K562 (cell line): ENCODE data around the gene SERPING1. TPM values are rescaled to one million over a fixed set of nuclear protein-coding genes. Genes with fewer than 3 reads are reported as not detected.

Experiments
- BHLHE40 ChIP-seq: IDR thresholded peaks from 2 replicates; pipeline ENCODE4 v1.6.1; 2011; ENCODE audit warnings: low read length, improper control_type of control experiment
- CREB1 ChIP-seq, 2 experiments: sonication (generic) in 1 of 2; formaldehyde crosslinking in 1 of 2; IDR thresholded peaks; 2 replicates each; pipeline versions ENCODE4 v1.6.1 to v1.8.0; 2012 to 2022; ENCODE audit warnings: inconsistent platforms in 1 of 2, mild to moderate bottlenecking in 1 of 2, missing genetic modification reagents in 1 of 2, moderate library complexity in 1 of 2
- EP400 ChIP-seq: fragments of 450-650 bp; IDR thresholded peaks from 2 replicates; pipeline ENCODE4 v1.6.1; 2017; ENCODE audit warnings: antibody characterized with exemption, mild to moderate bottlenecking, moderate library complexity
- ETS2 ChIP-seq: IDR thresholded peaks from 2 replicates; pipeline ENCODE4 v1.6.1; 2016; ENCODE audit warnings: borderline replicate concordance, missing genetic modification characterization, mild to moderate bottlenecking, moderate library complexity, missing compliant biosample characterization; ENCODE audit not compliant: poor library complexity, severe bottlenecking
- ETV6 ChIP-seq, 3 experiments: fragments of 150-350 bp in 1 of 3; sonication (generic) in 1 of 3; formaldehyde crosslinking in 1 of 3; IDR thresholded peaks; 2 replicates each; pipeline versions ENCODE4 v1.6.1 to v1.8.0; 2014 to 2022; ENCODE audit warnings: borderline replicate concordance in 2 of 3, low read depth in 2 of 3, antibody characterized with exemption in 1 of 3, low read length in 1 of 3, mild to moderate bottlenecking in 1 of 3, missing genetic modification reagents in 1 of 3
- GABPB1 ChIP-seq: sonication (generic); formaldehyde crosslinking; IDR thresholded peaks from 2 replicates; pipeline ENCODE4 v1.8.0; 2022; ENCODE audit warnings: mild to moderate bottlenecking, missing genetic modification reagents
- KDM1A ChIP-seq, 2 experiments: fragments of 450-650 bp; IDR thresholded peaks; 2 replicates each; pipeline ENCODE4 v1.6.1; 2016; ENCODE audit warnings: mild to moderate bottlenecking in 2 of 2
- MAFK ChIP-seq: IDR thresholded peaks from 2 replicates; pipeline ENCODE4 v1.6.1; 2011; ENCODE audit warnings: low read length, improper control_type of control experiment
- NCOR1 ChIP-seq: fragments of 450-650 bp; IDR thresholded peaks from 2 replicates; pipeline ENCODE4 v1.6.1; 2016; ENCODE audit warnings: mild to moderate bottlenecking, moderate library complexity
- PATZ1 ChIP-seq: fragments of 250-450 bp; sonication (Bioruptor Pico); IDR thresholded peaks from 2 replicates; pipeline ENCODE4 v1.5.0; 2020; ENCODE audit warnings: mild to moderate bottlenecking, borderline replicate concordance
- RBFOX2 ChIP-seq: fragments of 200-400 bp; formaldehyde crosslinking; IDR thresholded peaks from 2 replicates; pipeline ENCODE4 v1.6.1; 2017; ENCODE audit warnings: low read depth, mild to moderate bottlenecking, low read length, moderate library complexity
- SP1 ChIP-seq: sonication (generic); formaldehyde crosslinking; IDR thresholded peaks from 2 replicates; pipeline ENCODE4 v1.8.1; 2022; ENCODE audit warnings: mild to moderate bottlenecking, missing genetic modification reagents
- STAT6 ChIP-seq: sonication (generic); formaldehyde crosslinking; IDR thresholded peaks from 2 replicates; pipeline ENCODE4 v1.8.1; 2023; ENCODE audit warnings: mild to moderate bottlenecking, missing genetic modification reagents
- TAF7 ChIP-seq: fragments of 450-650 bp; IDR thresholded peaks from 2 replicates; pipeline ENCODE4 v1.6.1; 2016; ENCODE audit warnings: missing genetic modification characterization, missing compliant biosample characterization
- TCF7 ChIP-seq: sonication (generic); IDR thresholded peaks from 2 replicates; pipeline ENCODE4 v1.6.1; 2016; ENCODE audit warnings: antibody characterized with exemption, borderline replicate concordance
- TCF7L2 ChIP-seq: fragments of 150-350 bp; IDR thresholded peaks from 2 replicates; pipeline ENCODE4 v1.6.1; 2016; ENCODE audit warnings: low read depth, mild to moderate bottlenecking, low read length, moderate library complexity
- TCFL5 ChIP-seq: fragments of 250-450 bp; sonication (Bioruptor Pico); conservative IDR thresholded peaks from 2 replicates; pipeline ENCODE4 v1.6.1; 2021; ENCODE audit warnings: mild to moderate bottlenecking, moderate library complexity, matching md5 sums
- TEAD4 ChIP-seq, 2 experiments: sonication (generic) in 1 of 2; formaldehyde crosslinking in 1 of 2; IDR thresholded peaks; 2 replicates each; pipeline versions ENCODE4 v1.6.1 to v1.8.0; 2012 to 2022; ENCODE audit warnings: borderline replicate concordance in 1 of 2, inconsistent platforms in 1 of 2, low read length in 1 of 2, mild to moderate bottlenecking in 1 of 2, missing genetic modification reagents in 1 of 2
- ZBTB12 ChIP-seq: fragments of 250-450 bp; sonication (Bioruptor Pico); IDR thresholded peaks from 2 replicates; pipeline ENCODE4 v1.4.0; 2020
- ZNF639 ChIP-seq, 2 experiments: fragments of 200-800 bp in 1 of 2; sonication (Bioruptor generic) in 1 of 2; sonication (generic) in 1 of 2; formaldehyde crosslinking in 1 of 2; IDR thresholded peaks in 1 of 2; conservative IDR thresholded peaks in 1 of 2; 2 replicates each; pipeline versions ENCODE4 v1.5.0 to v1.6.1; 2016 to 2020; ENCODE audit warnings: missing compliant biosample characterization in 1 of 2, missing genetic modification characterization in 1 of 2, missing genetic modification reagents in 1 of 2
- ZNF830 ChIP-seq: fragments of 250-450 bp; sonication (Bioruptor Pico); IDR thresholded peaks from 2 replicates; pipeline ENCODE4 v1.5.0; 2021; ENCODE audit warnings: mild to moderate bottlenecking
- polyA plus RNA-seq, 8 experiments: library from polyadenylated mRNA; depleted of rRNA in 4 of 8; stranded (reverse) in 5 of 8; unstranded in 3 of 8; fragments of >200 nt; fragmentation: Nextera tagmentation in 2 of 8; fragmentation: Illumina TruSeq in 1 of 8; extraction: Ambion mirVana in 2 of 8; extraction: Trizol in 1 of 8; gene quantifications; 2 replicates each; pipeline versions ENCODE4 v1.2.1 to v1.2.3, GENCODE V29; 2011 to 2014; ENCODE audit warnings: inconsistent platforms in 1 of 8, missing spikeins in 1 of 8
- total RNA-seq, 7 experiments: library from RNA; depleted of rRNA in 6 of 7; stranded (reverse); fragments of >200 nt in 6 of 7; fragmentation: Illumina TruSeq in 2 of 7; extraction: Trizol in 2 of 7; gene quantifications; 2 replicates each; pipeline versions ENCODE4 v1.2.1 to v1.2.3, GENCODE V29; 2011 to 2021; ENCODE audit warnings: low replicate concordance in 1 of 7

SERPING1 gene
- total and polyA plus RNA-seq, 9 of the 15 experiments (the other 6 are each of a cell fraction or from before 2014, with no cell fraction given): 0.10 to 1.00 (median 0.21) TPM; not detected in 2

GRCh38 chr11:57552479-57552878, 45.0 kb upstream of the SERPING1 start (continued):
- TF ChIP-seq ZNF639 (CRISPR knock-in tag; conservative IDR thresholded peaks at IDR 0.05 in 1 of 2, IDR thresholded peaks at IDR 0.05 in 1 of 2) (no peak), EP400 (no peak), NCOR1 (no peak), ZBTB12 (CRISPR knock-in tag) (no peak), ETV6 (IDR thresholded peaks at IDR 0.05; ENCODE audit: borderline replicate concordance in 1 of 2, low read depth in 2 of 2, low read length in 1 of 2) (no peak), ETV6 (CRISPR knock-in tag; IDR thresholded peaks at IDR 0.05; ENCODE audit: borderline replicate concordance) (no peak), PATZ1 (no peak), SP1 (CRISPR knock-in tag) (no peak), TAF7 (tag) (no peak), BHLHE40 (no peak), ETS2 (tag) (no peak), TEAD4 (IDR thresholded peaks at IDR 0.05; ENCODE audit: low read length) (0 out of 2 replicates have a peak, but pooled peaks have one; percentile 45), TEAD4 (CRISPR knock-in tag; IDR thresholded peaks at IDR 0.05; ENCODE audit: borderline replicate concordance) (no peak), STAT6 (CRISPR knock-in tag) (no peak), TCF7L2 (peak; percentile 47; the same call in 1 of the 2 replicates), ZNF830 (no peak), MAFK (no peak), CREB1 (IDR thresholded peaks at IDR 0.05) (no peak), CREB1 (CRISPR knock-in tag; IDR thresholded peaks at IDR 0.05) (no peak), TCFL5 (CRISPR knock-in tag) (no peak), TCF7 (peak; percentile 71; the same call in 1 of the 2 replicates), KDM1A (IDR thresholded peaks at IDR 0.05) (no peak), RBFOX2 (no peak), GABPB1 (CRISPR knock-in tag) (no peak)
